HG03520 (cell line): ENCODE results near the gene FRG2B.
"Not testable (repeated sequence)": the region's sequence is repeated elsewhere in the genome, so short reads cannot be mapped to it uniquely, and the experiment has no call there.

ENCODE experiments used
- ATAC-seq: cut with Tn5 transposase; IDR thresholded peaks from one replicate; pipeline ENCODE4 v1.9.1; 2021; ENCODE audit warnings: mild to moderate bottlenecking, moderate library complexity; ENCODE audit not compliant: unreplicated experiment

Gene FRG2B

GRCh38 chr10:133600657-133601056, 25.9 kb downstream of the FRG2B start:
- ATAC-seq = no peak

GRCh38 chr10:133599869-133600268, 26.7 kb downstream of the FRG2B start:
- ATAC-seq = not testable (repeated sequence)

- ATAC-seq = no peak
Measured at GRCh38 chr10:133592716-133593115, 33.9 kb downstream of the FRG2B start.

GRCh38 chr10:133590970-133591359, 35.6 kb downstream of the FRG2B start:
- ATAC-seq = no peak

DNA sequence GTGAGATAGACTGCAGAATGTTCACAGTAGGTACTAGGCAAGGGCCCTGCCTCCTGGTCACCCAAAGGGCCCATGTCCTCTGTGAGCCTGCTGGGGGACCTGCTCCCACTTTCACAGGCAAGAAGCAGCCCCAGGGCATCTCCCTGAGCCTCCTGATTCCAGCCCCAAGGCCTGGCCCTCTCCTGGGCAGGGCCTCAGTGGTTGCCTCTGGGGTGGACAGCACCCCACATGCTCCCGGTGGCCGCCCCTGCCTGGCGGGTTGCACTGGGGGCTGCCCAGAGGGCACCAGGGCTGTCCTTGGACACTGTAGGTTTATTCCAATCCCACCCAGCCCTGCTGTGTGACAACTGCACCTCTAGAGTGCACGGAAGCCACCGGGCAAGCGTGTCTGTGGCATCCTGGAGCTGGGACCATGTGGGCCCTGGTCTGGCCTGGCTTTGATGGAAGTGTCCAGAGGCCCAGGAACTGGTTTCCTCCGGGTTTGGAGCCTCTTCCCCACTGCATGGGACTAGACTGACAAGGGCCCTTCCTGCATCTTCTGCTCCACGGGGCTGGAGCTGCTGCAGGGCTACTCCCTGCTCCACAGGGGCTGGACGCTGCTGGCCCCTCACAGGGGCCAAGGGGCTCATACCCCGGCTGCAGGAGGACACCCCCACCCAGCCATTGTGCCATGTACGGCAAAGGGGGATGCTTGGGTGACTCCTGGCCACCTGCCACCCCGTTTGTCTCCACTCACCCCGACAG, 36.2 kb downstream of the FRG2B start:
- ATAC-seq = no peak

GRCh38 chr10:133577037-133577436, 49.6 kb downstream of the FRG2B start:
- ATAC-seq = not testable (repeated sequence)
